Measurements from ENCODE around the gene HAND1.

The HAND1 gene

DNA sequence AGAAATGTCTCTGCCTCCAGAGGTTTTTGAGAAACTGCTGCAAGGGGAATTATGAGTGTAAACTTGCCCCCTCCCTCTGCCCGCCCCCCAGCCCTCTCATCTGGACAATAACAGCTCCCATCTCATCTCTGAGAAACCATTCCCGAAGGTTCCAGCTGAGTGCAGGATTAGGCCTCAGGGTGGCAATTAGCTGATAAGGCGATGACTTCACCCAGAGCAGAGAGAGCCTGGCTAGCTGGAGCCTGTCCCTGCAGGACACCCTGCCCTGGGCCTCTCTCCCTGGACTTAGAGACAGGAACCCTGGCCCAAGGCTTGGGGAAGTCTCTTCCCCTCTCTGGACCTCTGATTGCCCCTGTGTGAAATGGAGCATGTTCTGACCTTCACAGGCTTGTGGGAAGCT is 45.7 kb upstream of the HAND1 start:
- Histone ChIP-seq H3K9me3 (replicated peaks in 1 of 2; ENCODE audit: control insufficient read depth in 2 of 2, insufficient read depth in 1 of 2, low read depth in 1 of 2, low read length in 2 of 2) (no peaks in the 10 kb centered on the region), H2AFZ (ENCODE audit: low read length) (no peak overlapping the region), H3K4ac (ENCODE audit: low read length) (no peak overlapping the region), H3K4me1 (ENCODE audit: control insufficient read depth in 2 of 2, insufficient read depth in 1 of 2, low read depth in 1 of 2, low read length in 2 of 2) (peaks cover 0 to 8% of the 10 kb centered on the region in 2 donors), H3K9ac (ENCODE audit: low read depth, low read length, poor library complexity) (no peak overlapping the region), H3K4me2 (ENCODE audit: insufficient read depth, low read length, poor library complexity, severe bottlenecking) (no peak overlapping the region), H4K91ac (ENCODE audit: low read depth, low read length, poor library complexity) (no peak overlapping the region), H3K4me3 (ENCODE audit: low read length in 2 of 2) (no peak overlapping the region), H3K27ac (replicated peaks; ENCODE audit: low read length) (no peak overlapping the region), H3K23ac (ENCODE audit: low read depth, low read length, poor library complexity) (no peak overlapping the region), H3K14ac (ENCODE audit: low read length) (no peak overlapping the region), H2AK5ac (ENCODE audit: low read depth, low read length) (no peak overlapping the region), H4K8ac (ENCODE audit: low read depth, low read length) (no peak overlapping the region), H3K18ac (ENCODE audit: low read length) (no peak overlapping the region), H2BK12ac (ENCODE audit: low read length) (no peak overlapping the region), H3K36me3 (replicated peaks in 1 of 2; ENCODE audit: control insufficient read depth in 2 of 2, insufficient read depth in 2 of 2, low read length in 2 of 2) (no peaks in the 10 kb centered on the region), H2BK120ac (ENCODE audit: low read depth, low read length) (no peak overlapping the region), H3K79me1 (ENCODE audit: low read depth, low read length) (no peaks in the 10 kb centered on the region), H3K27me3 (ENCODE audit: control insufficient read depth in 3 of 3, insufficient read depth in 3 of 3, low read depth in 1 of 3, low read length in 3 of 3) (peaks cover 0 to 44% (median 2%) of the 10 kb centered on the region in 3 experiments), H2BK5ac (ENCODE audit: low read length) (no peak overlapping the region), H2BK15ac (ENCODE audit: low read length) (no peak overlapping the region)
- no peak for DNase-seq (ENCODE audit: low spot score)
- WGBS, 2 donors (ENCODE audit: extremely low coverage in 2 of 2, insufficient read length in 2 of 2, insufficient replicate concordance in 1 of 2), result no CpG with 5 or more reads among the region's 3 CpGs

DNA sequence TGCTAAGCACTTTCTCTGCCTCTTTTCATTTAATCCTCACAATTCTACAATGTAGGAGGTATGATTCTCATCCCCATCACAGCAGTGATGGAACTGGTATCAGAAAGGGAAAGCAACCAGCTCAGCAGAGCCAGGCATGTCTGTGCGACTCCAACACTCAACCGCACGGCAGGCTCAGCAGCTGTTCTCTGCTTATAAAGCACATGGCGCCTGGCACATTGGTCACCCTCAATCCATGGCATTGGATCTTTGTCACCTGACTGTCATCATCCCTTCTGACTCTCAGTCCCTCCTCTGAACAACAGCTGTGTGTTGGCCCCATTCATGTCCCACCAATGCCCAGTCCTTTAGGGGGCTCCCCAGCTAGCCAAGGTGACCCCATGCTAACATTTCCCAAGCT is 45.1 kb upstream of the HAND1 start:
- H3K27ac ChIP-seq (replicated peaks; ENCODE audit: low read length), result no peak overlapping the region
- H2BK120ac ChIP-seq (ENCODE audit: low read depth, low read length), result no peak overlapping the region
- H2AK5ac ChIP-seq (ENCODE audit: low read depth, low read length), result peak overlapping the region; percentile 44
- no CpG with 5 or more reads among the region's 4 CpGs for WGBS, 2 donors (ENCODE audit: extremely low coverage in 2 of 2, insufficient read length in 2 of 2, insufficient replicate concordance in 1 of 2)
- H3K36me3 ChIP-seq (replicated peaks in 1 of 2; ENCODE audit: control insufficient read depth in 2 of 2, insufficient read depth in 2 of 2, low read length in 2 of 2), result no peaks in the 10 kb centered on the region
- no peaks in the 10 kb centered on the region for H3K9me3 ChIP-seq (replicated peaks in 1 of 2; ENCODE audit: control insufficient read depth in 2 of 2, insufficient read depth in 1 of 2, low read depth in 1 of 2, low read length in 2 of 2)
- H3K79me1 ChIP-seq (ENCODE audit: low read depth, low read length), result peaks cover under 1% of the 10 kb centered on the region
- H2AFZ ChIP-seq (ENCODE audit: low read length), result no peak overlapping the region
- H3K4me2 ChIP-seq (ENCODE audit: insufficient read depth, low read length, poor library complexity, severe bottlenecking), result no peak overlapping the region
- no peak overlapping the region for H3K4ac ChIP-seq (ENCODE audit: low read length)
- no peak overlapping the region for H3K4me3 ChIP-seq (ENCODE audit: low read length in 2 of 2)
- H3K9ac ChIP-seq (ENCODE audit: low read depth, low read length, poor library complexity), result no peak overlapping the region
- no peak overlapping the region for H2BK15ac ChIP-seq (ENCODE audit: low read length)
- H3K4me1 ChIP-seq (ENCODE audit: control insufficient read depth in 2 of 2, insufficient read depth in 1 of 2, low read depth in 1 of 2, low read length in 2 of 2), result peaks cover 0 to 8% of the 10 kb centered on the region in 2 donors
- peaks cover 0 to 44% (median 2%) of the 10 kb centered on the region in 3 experiments for H3K27me3 ChIP-seq (ENCODE audit: control insufficient read depth in 3 of 3, insufficient read depth in 3 of 3, low read depth in 1 of 3, low read length in 3 of 3)
- no peak overlapping the region for H3K18ac ChIP-seq (ENCODE audit: low read length)
- H2BK5ac ChIP-seq (ENCODE audit: low read length), result no peak overlapping the region
- H4K91ac ChIP-seq (ENCODE audit: low read depth, low read length, poor library complexity), result no peak overlapping the region
- no peak overlapping the region for H4K8ac ChIP-seq (ENCODE audit: low read depth, low read length)
- H3K14ac ChIP-seq (ENCODE audit: low read length), result no peak overlapping the region
- H2BK12ac ChIP-seq (ENCODE audit: low read length), result peak overlapping the region; percentile 14
- H3K23ac ChIP-seq (ENCODE audit: low read depth, low read length, poor library complexity), result no peak overlapping the region
- DNase-seq (ENCODE audit: low spot score), result no peak

DNA sequence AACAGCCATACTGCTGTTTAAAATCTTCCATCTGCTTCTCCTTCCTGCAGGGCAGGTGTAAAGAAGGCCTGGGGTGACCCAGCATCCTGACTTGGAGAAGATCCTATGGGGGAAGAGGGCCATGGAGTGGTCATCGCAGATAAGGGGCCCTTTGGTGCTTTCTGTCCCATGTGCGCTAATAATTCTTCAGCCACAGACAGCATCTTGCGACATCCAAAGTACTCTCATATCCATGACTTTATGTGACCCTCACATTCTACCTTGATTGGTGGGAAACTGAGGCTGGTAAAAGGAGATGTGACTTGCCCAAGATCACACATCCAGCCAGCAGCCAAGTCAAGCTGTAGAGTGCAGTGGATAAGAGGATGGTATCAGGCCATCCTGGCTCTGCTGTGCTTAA is 44.3 kb upstream of the HAND1 start:
- Histone ChIP-seq H3K9me3 (replicated peaks in 1 of 2; ENCODE audit: control insufficient read depth in 2 of 2, insufficient read depth in 1 of 2, low read depth in 1 of 2, low read length in 2 of 2) (no peaks in the 10 kb centered on the region), H3K79me1 (ENCODE audit: low read depth, low read length) (peaks cover 2% of the 10 kb centered on the region), H2AFZ (ENCODE audit: low read length) (no peak overlapping the region), H3K27me3 (ENCODE audit: control insufficient read depth in 3 of 3, insufficient read depth in 3 of 3, low read depth in 1 of 3, low read length in 3 of 3) (peaks cover 0 to 50% (median 2%) of the 10 kb centered on the region in 3 experiments), H3K4ac (ENCODE audit: low read length) (no peak overlapping the region), H4K8ac (ENCODE audit: low read depth, low read length) (no peak overlapping the region), H3K23ac (ENCODE audit: low read depth, low read length, poor library complexity) (no peak overlapping the region), H2BK5ac (ENCODE audit: low read length) (peak overlapping the region; percentile 7), H3K27ac (replicated peaks; ENCODE audit: low read length) (no peak overlapping the region), H3K9ac (ENCODE audit: low read depth, low read length, poor library complexity) (no peak overlapping the region), H3K14ac (ENCODE audit: low read length) (no peak overlapping the region), H3K36me3 (replicated peaks in 1 of 2; ENCODE audit: control insufficient read depth in 2 of 2, insufficient read depth in 2 of 2, low read length in 2 of 2) (no peaks in the 10 kb centered on the region), H4K91ac (ENCODE audit: low read depth, low read length, poor library complexity) (peak overlapping the region; percentile 11), H3K4me2 (ENCODE audit: insufficient read depth, low read length, poor library complexity, severe bottlenecking) (no peak overlapping the region), H2BK120ac (ENCODE audit: low read depth, low read length) (no peak overlapping the region), H2BK15ac (ENCODE audit: low read length) (no peak overlapping the region), H3K4me3 (ENCODE audit: low read length in 2 of 2) (no peak overlapping the region), H2BK12ac (ENCODE audit: low read length) (no peak overlapping the region), H2AK5ac (ENCODE audit: low read depth, low read length) (peak overlapping the region; percentile 3), H3K18ac (ENCODE audit: low read length) (no peak overlapping the region), H3K4me1 (ENCODE audit: control insufficient read depth in 2 of 2, insufficient read depth in 1 of 2, low read depth in 1 of 2, low read length in 2 of 2) (peaks cover 0 to 8% of the 10 kb centered on the region in 2 donors)
- no peak for DNase-seq (ENCODE audit: low spot score)
- WGBS, 2 donors (ENCODE audit: extremely low coverage in 2 of 2, insufficient read length in 2 of 2, insufficient replicate concordance in 1 of 2), result no CpG with 5 or more reads among the region's 3 CpGs

DNA sequence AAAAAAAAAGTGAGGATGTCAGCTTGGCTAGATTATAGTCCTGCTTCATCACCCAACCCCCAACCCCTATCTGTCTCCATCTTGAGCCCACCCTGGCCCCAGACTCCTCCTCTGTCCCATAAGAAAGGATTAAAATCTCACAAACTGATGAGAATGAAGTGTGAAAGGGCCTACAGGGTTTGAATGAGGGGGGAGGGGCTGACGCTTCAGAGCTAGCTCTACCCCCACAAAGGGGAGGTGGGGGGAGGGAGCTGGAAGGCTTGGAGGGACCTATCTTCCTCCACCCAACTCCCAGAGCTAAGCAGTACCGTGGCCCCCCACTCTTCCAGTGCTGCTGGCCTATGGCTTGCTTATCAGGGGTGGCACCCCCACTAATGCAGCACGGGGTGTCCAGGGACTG is 43.7 kb upstream of the HAND1 start:
- Histone ChIP-seq H3K23ac (ENCODE audit: low read depth, low read length, poor library complexity) (peak overlapping the region; percentile 26), H3K9me3 (replicated peaks in 1 of 2; ENCODE audit: control insufficient read depth in 2 of 2, insufficient read depth in 1 of 2, low read depth in 1 of 2, low read length in 2 of 2) (no peaks in the 10 kb centered on the region), H3K27me3 (ENCODE audit: control insufficient read depth in 3 of 3, insufficient read depth in 3 of 3, low read depth in 1 of 3, low read length in 3 of 3) (peaks cover 0 to 51% (median 2%) of the 10 kb centered on the region in 3 experiments), H2AFZ (ENCODE audit: low read length) (no peak overlapping the region), H2BK120ac (ENCODE audit: low read depth, low read length) (no peak overlapping the region), H3K4me2 (ENCODE audit: insufficient read depth, low read length, poor library complexity, severe bottlenecking) (peak overlapping the region; percentile 23), H3K79me1 (ENCODE audit: low read depth, low read length) (peaks cover 2% of the 10 kb centered on the region), H2AK5ac (ENCODE audit: low read depth, low read length) (no peak overlapping the region), H2BK12ac (ENCODE audit: low read length) (no peak overlapping the region), H3K4me3 (ENCODE audit: low read length in 2 of 2) (no peak overlapping the region), H3K4ac (ENCODE audit: low read length) (no peak overlapping the region), H3K18ac (ENCODE audit: low read length) (peak overlapping the region; percentile 6), H3K9ac (ENCODE audit: low read depth, low read length, poor library complexity) (no peak overlapping the region), H3K4me1 (ENCODE audit: control insufficient read depth in 2 of 2, insufficient read depth in 1 of 2, low read depth in 1 of 2, low read length in 2 of 2) (peaks cover 0 to 8% of the 10 kb centered on the region in 2 donors), H3K27ac (replicated peaks; ENCODE audit: low read length) (no peak overlapping the region), H3K36me3 (replicated peaks in 1 of 2; ENCODE audit: control insufficient read depth in 2 of 2, insufficient read depth in 2 of 2, low read length in 2 of 2) (no peaks in the 10 kb centered on the region), H2BK15ac (ENCODE audit: low read length) (peak overlapping the region; percentile 38), H2BK5ac (ENCODE audit: low read length) (peak overlapping the region; percentile 7), H4K8ac (ENCODE audit: low read depth, low read length) (no peak overlapping the region), H3K14ac (ENCODE audit: low read length) (no peak overlapping the region), H4K91ac (ENCODE audit: low read depth, low read length, poor library complexity) (no peak overlapping the region)
- WGBS, 2 donors (ENCODE audit: extremely low coverage in 2 of 2, insufficient read length in 2 of 2, insufficient replicate concordance in 1 of 2), result no CpG with 5 or more reads among the region's 3 CpGs
- no peak for DNase-seq (ENCODE audit: low spot score)

All from neuronal stem cell (in vitro differentiated cells).